GM18868 (cell line): ENCODE measurements around the gene PBX1.

ENCODE experiments used
- ATAC-seq: cut with Tn5 transposase; IDR thresholded peaks from one replicate; pipeline ENCODE4 v1.9.1; 2021; ENCODE audit warnings: mild to moderate bottlenecking, moderate library complexity; ENCODE audit not compliant: unreplicated experiment

Gene PBX1

GRCh38 chr1:164562947-164563520, 4.0 kb downstream of the PBX1 start:
- ATAC-seq, result no peak

GRCh38 chr1:164563721-164564360, 4.9 kb downstream of the PBX1 start:
- ATAC-seq, result no peak

- ATAC-seq, result no peak
Measured at GRCh38 chr1:164564378-164564777, 5.4 kb downstream of the PBX1 start.

GRCh38 chr1:164565357-164565756, 6.4 kb downstream of the PBX1 start:
- ATAC-seq, result no peak

GRCh38 chr1:164567774-164568173, 8.8 kb downstream of the PBX1 start:
- no peak for ATAC-seq

- no peak for ATAC-seq
Measured at GRCh38 chr1:164569241-164569640, 10.3 kb downstream of the PBX1 start.

GRCh38 chr1:164569866-164570265, 10.9 kb downstream of the PBX1 start:
- ATAC-seq, result no peak

- no peak for ATAC-seq
Measured at GRCh38 chr1:164571333-164571732, 12.3 kb downstream of the PBX1 start.

- no peak for ATAC-seq
Measured at GRCh38 chr1:164575356-164575886, 16.4 kb downstream of the PBX1 start.

GRCh38 chr1:164576291-164577271, 17.6 kb downstream of the PBX1 start:
- ATAC-seq, result no peak

GRCh38 chr1:164577291-164577690, 18.3 kb downstream of the PBX1 start:
- ATAC-seq, result no peak

- no peak for ATAC-seq
Measured at GRCh38 chr1:164578479-164579200, 19.7 kb downstream of the PBX1 start.

- ATAC-seq, result no peak
Measured at GRCh38 chr1:164579381-164579780, 20.4 kb downstream of the PBX1 start.

- no peak for ATAC-seq
Measured at GRCh38 chr1:164581762-164582161, 22.8 kb downstream of the PBX1 start.

- no peak for ATAC-seq
Measured at GRCh38 chr1:164583196-164583595, 24.2 kb downstream of the PBX1 start.

GRCh38 chr1:164583835-164584539, 25.0 kb downstream of the PBX1 start:
- no peak for ATAC-seq

GRCh38 chr1:164586591-164586990, 27.6 kb downstream of the PBX1 start:
- no peak for ATAC-seq

GRCh38 chr1:164587617-164588501, 28.9 kb downstream of the PBX1 start:
- ATAC-seq, result no peak
